NOMO-1 (cell line): ENCODE data around the gene NUDT17.

Source experiments
- DNase-seq, 2 experiments: peaks; one replicate each; lab custom pipeline; 2025; ENCODE audit not compliant: unreplicated experiment in 2 of 2; lab: John Stamatoyannopoulos, UW

The NUDT17 gene

DNA sequence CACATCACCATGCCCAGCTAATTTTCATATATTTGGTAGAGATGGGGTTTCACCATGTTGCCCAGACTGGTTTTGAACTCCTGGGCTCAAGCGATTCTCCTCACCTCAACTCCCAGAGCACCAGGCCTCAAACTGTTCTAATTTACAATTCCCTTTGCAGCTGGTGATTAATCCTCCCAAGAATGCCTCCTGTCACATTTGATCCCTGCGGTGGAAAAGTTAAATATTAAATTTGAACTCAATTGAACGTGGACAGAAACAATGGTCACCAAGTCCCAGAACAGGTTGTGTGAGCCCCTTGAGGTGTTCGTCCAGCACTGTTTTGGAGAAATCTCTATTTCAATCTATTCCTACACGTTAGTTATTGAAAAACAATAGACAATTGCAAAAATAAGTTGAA is 42.2 kb downstream of the NUDT17 start:
- DNase-seq, result no peak

DNA sequence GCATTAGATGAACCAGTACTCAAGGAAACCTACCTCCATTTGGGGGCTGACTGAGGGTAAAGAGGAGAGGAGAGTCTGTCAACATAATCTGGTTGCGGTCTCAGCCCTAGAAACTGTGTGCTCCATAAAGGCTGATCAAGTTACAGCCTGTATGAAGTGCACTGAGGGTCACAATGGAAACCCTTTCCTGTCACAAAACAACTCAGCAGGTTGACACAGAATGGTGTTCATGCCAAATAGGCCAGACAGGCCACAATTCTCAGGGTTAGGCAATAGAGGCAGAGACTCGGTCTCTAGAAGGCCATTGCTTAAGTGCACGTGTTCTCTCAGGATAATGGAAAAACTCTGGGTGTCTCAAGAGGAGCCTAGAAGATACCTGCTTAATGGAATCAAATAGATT is 44.3 kb downstream of the NUDT17 start:
- no peak for DNase-seq

DNA sequence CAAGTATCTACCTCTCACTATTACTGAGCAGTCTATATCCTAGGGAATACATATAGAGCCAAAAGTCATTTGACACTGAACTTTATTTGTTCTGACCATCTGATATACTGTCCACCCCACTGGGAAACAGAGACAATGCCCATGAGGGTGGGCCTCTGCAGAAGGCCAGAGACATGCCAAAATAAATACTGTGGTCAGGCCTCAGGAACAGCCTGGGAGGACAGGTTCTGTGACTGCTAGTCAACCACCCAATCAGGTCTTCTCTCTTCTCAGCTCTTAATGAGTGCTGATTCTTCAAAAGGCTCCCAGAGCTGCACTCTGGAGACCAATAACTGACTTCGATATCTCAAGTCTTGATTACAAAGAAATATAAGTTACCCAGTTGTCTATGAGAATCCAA is 45.7 kb downstream of the NUDT17 start:
- DNase-seq, result no peak

DNA sequence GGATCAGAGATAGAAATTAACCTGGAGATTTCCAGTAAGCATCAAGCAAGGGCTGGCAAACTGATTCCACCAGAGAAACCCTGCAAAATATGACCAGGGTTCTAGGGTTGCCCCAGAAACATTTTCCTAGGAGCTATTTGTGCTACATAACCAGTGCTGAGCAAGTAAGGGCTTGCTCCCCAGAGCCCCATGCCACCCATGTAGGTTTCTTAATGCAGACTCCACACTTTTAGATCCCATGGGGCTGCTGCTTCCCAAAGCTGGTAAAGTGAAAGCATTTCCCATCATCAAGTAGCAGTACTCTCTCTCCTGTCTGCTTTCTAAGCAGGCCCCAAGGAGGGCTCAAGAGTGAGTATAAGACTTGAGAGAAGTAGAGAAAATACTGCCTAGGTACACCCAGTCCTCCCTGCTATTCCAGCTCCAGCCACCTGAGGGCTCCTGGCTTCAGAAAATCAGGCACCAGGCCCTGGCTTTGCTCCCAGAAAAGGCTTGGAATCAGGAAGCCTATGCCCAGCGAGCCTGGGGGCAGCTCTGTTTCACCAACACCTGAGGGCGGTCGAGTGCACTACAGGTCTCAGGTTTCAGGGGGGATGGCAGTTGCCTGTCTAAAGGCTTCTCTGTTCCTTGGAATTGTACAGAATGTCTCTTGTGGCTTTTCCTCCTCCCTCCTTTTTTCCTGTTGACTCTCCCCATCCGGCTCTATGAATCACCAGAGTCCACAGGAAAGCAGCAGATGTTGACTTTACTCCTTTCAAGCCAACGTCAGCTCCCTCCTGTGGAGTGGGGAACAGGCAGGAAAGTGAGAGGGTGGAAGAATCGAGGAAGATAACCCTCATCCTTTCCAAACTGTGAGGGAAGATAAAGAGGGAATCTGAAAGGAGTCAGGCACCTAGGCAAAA is 46.4 kb downstream of the NUDT17 start:
- peak in 1 of 2 experiments; percentile 19 for DNase-seq

DNA sequence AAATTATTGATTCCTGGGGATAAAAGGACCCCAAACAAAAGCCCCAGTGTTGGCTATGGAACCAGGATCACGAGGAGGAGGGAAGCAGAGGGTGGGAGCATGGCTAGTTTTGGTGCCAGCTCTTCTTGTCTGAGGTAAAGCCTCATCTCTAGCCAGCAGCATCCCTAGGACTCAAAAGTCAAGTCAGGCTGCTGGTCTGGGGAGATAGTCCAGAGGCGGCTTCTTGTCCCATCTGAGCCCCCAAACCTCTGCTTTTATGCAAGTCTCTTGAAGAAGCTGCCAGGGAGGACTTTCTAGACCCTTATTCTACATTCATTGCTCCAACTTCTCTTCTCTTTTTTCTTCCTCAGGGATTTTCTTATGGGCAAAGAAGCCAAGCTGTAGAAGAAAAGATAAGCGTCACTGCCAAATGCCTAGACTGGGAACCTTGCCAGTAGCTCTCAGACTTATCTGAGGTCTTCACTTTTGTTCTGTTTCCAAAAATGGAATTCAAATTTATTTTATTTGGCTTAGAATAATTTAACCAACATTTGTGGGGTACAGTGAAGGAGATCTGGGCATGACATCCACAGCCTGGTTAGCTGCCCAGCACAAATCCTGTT is 47.2 kb downstream of the NUDT17 start:
- no peak for DNase-seq

DNA sequence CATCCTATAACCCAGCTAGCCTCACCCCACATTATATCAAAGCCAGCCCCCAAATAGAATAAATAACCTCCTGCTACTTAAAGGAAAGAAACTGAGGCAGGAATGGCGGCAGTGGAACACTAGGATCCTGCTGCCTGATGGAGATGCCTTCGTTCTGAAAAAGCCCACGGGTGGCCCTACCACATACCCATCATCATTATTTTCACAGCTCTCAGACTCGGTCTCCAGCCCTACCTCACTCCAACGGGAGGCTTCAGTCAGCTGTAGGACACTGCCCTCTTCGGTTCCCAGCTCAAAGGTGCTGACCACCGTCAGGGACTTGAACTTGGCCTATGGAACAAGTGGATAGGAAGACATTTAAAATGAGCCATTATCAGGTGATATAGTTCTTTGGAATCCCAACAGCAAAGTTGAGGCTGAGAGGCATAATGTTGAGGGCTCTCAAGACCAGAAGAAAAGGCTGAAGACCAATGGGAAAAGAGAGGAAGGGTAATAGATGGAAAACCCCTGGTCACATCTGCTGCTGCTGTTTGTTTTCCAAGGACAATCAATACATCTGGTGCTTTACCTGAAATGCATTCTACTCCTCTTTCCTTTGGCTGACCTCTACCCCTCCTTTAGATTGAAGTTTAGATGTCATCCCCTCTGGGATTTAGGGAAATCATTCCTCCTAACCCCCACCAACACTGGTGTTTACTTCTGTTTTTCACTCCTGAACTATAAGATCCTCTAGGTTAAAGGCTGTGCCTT is 48.1 kb downstream of the NUDT17 start:
- DNase-seq, result no peak

DNA sequence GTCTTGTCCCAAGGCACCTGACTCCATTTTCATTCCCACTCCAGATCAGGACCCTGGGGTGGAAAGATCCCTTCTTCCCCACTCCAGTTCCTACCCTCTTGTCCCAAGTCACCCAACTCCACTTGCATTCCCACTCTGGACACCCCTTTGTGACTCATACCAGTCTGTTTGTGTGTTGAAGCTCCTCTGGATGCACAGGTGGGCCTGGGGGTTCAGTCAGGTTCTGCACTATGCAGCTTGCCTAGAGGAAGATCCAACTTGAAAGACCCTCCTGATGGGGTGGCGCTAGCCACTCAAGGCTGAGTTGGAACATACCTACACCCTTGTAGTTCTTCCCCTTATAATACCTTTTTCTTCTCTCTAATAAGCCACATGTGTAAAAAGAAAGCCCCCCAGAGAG is 50.0 kb downstream of the NUDT17 start:
- no peak for DNase-seq

DNA sequence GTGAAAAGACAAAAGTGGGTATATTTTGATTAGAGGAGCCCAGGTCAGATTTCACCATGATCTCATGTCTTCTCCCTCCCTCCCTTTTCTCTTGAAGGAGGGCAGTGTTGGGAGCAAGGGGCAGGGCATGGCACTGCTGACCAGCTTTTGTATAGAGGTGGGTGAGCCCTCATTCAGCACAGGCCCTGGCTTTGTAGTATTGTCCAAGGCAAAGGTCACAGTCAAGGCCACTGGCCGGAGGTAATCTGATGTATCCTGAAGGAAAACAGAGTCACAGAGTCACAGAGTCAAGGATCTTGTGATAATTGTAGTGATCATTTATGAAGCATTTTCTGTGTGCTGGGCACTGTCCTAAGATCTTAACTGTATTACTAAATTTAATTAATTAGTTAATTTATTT is 52.5 kb downstream of the NUDT17 start:
- DNase-seq, result no peak
